C1 segment of cervical spinal cord (tissue), 14 donors: Measurements from ENCODE around the gene ZNF350.
"Not testable (repeated sequence)": the region's sequence is repeated elsewhere in the genome, so short reads cannot be mapped to it uniquely, and the experiment has no call there.

Source experiments
- DNase-seq, 14 donors: peaks; one replicate each; lab custom pipeline; 2025; lab: John Stamatoyannopoulos, UW

Gene ZNF350

DNA sequence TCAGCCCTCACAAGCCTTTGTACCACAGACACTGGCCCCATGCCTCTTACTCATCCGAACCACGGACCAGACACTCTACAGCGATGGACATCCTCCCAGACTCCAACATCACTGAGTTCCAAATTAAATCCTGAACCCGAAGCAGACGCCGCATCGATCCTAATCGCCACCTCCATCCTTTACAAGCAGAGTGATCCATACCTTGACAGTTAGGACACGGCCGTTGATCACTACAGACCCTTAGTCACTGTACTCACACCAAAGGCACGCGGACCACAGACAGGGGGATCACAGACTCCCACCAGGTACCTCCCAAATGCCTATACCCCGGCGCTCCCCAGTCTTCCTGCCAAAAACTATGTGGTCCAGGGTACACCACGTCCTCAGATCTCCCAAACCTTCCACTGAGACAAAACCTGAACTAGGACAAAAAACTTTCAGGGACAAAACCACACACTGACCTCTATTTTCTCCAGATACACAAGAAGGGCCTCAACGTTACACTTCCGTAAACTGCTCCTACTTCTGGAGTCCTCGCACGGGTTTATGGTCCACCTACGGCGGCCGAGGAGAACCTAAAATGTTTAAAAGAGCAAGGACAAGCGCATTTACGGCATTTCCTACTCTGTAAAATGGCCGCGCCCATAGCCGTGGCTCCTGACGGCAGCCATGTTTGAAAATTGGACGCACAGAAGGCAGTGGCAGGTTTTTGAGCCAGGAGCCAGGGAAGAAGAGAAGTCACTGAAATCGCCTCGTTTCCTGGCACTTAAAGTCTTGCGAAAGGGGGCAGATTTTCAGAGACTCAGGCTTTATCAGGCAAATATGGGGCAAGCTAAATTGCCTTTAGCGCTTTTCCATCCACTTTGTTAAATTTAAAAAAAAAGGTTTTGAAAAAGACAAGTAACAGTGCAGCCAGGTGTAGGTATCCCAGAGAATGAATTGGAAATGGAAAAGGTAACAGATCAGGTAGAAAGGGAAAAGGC, at the start of gene ZNF350:
Gene ZNF350 (minus strand): TSS at position 532 of the 983 bp plus-strand sequence. CDS start 12,480 bp downstream, outside the sequence.
- DNase-seq = peak; percentile 20 to 96 (median 90)

- no peak for DNase-seq
Observed at GRCh38 chr19:52034051-52034728, 47.5 kb upstream of the ZNF350 start.

DNA sequence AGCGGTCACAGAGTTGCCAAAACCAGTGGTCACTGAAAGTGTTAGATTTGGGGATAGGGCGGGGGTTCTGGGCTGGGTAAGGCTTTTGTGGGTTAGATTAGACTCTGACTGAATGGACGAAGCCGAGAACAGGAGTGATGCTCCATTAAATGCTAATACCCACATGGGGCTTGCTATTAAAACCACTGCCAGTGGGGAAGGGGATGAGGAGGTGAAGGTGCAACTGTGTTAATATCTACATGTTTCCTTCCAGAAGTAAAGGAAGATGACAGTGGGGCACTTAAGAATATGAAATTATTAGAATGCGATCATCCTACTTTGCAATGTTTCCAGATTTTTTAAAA, 42.1 kb upstream of the ZNF350 start:
- DNase-seq = no peak

DNA sequence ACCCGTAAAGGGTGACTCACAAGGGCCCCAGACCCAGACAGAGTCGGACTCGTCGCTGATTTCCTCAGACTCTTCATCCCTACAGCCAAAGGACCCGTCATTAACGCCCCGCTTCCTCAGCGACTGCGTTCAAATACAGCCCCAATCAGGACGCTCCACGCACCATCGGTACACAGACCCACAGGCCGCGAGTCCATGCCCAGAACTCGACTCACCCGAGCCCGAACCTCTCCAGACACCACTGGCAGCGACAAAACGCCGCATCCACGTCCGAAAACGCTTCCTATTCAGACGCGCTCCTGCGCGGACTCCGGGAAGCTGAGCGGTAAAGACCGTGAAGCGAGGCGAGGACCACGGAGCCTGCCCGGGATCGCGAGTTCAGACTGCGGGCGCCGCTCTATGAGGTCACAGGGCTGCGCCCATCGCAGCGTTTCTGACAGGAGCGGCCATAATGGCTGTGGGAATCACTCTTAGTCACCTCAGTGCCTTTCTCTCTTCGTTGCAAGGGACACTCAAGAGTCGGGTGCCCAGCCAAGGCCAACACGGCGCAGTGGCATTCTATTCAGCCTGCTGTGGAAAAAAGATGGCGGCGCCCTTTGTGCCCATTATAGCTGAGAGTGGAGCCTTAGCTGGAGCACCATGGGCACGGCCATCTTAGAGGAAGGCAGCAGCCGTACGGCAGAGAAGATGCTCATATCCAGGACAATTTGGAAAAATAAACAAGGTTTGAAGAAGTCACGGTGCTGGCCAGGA, 41.6 kb upstream of the ZNF350 start, which contains the start of gene ZNF614:
Gene ZNF614 (minus strand): TSS at position 353 of the 753 bp plus-strand sequence. CDS start 2,634 bp downstream, outside the sequence.
- DNase-seq = peak; percentile 53 to 98 (median 90)

DNA sequence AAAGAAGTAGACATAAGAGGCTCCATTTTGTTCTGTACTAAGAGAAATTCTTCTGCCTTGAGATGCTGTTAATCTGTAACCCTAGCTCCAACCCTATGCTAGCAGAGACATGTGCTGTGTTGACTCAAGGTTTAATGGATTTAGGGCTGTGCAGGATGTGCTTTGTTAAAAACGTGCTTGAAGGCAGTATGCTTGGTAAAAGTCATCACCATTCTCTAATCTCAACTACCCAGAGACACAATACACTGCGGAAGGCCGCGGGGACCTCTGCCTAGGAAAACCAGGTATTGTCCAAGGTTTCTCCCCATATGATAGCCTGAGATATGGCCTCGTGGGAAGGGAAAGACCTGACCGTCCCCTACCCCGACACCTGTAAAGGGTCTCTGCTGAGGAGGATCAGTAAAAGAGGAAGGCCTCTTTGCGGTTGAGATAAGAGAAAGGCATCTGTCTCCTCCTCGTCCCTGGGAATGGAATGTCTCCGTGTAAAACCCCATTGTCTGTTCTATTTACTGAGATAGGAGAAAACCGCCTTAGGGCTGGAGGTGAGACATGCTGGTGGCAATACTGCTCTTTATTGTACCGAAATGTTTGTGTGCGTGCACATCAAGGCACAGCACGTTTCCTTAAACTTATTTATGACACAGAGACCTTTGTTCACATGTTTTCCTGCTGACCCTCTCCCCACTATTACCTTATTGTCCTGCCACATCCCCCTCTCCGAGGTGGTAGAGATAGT, 39.8 kb upstream of the ZNF350 start:
- DNase-seq = not testable (repeated sequence)

DNA sequence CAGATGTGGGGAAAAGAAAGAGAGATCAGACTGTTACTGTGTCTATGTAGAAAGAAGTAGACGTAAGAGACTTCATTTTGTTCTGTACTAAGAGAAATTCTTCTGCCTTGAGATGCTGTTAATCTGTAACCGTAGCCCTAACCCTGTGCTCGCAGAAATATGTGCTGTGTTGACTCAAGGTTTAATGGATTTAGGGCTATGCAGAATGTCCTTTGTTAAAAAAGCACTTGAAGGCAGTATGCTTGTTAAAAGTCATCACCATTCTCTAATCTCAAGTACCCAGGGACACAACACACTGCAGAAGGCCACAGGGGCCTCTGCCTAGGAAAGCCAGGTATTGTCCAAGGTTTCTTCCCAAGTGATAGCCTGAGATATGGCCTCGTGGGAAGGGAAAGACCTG, 37.8 kb upstream of the ZNF350 start:
- not testable (repeated sequence) for DNase-seq

- DNase-seq = no peak
Observed at GRCh38 chr19:52022193-52022592, 35.6 kb upstream of the ZNF350 start.

GRCh38 chr19:52020506-52020905, 33.9 kb upstream of the ZNF350 start:
- DNase-seq = no peak

- DNase-seq = no peak
Observed at GRCh38 chr19:52010674-52011073, 24.0 kb upstream of the ZNF350 start.

DNA sequence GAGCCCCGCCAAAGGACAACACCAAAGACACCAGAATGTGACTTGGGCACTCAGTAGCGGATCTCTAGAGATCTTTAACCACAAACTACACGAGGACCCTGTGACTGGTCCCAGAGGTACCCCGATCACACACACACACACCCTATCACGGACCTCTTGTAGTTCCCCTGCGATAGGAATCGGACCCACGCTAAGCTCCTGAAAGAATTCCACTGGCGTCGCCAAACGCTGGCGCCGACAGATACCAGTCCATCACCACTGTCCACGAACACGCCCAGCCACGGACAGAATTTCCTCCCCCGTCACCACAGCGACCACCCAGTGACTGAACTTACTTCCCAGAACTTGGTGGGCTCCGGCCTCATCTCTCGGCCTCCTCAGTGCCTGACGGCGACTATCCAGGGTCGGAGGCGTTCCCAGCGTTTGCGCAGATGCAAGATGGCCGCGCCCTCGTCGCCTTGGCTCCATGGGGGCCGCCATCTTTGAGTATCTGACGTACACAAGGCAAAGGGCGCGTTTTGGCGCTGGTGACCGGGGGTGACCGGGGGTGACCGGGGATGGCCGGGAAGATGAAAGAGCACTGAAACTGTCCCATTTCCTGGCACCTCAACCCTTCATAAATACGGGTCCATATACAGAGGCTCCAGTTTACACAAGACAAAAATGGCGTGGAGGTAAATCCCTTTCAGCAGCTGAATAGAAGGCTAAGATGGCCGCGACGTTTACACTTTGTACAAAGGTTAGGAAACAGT, 21.3 kb upstream of the ZNF350 start, which contains the start of gene ZNF615:
Gene ZNF615 (minus strand): TSS at position 406 of the 752 bp plus-strand sequence. CDS start 4,500 bp downstream, outside the sequence.
- peak; percentile 19 to 92 (median 88) for DNase-seq

DNA sequence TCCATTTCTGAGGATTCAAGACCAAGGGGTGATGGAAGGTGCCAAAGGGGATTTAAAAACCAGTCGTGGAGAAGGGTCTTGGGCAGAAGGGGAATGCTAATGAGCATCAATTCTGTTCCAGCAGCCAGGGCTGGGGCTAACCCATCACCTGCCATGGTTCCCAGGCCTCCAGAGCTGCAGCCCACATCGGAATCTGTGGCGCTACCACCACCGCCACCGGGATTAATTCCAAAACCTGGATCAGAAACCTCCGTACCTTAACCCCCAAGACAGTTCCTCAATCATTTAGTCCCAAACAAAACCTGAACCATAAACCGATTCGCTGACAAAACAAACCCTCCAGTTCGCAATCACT, 20.8 kb upstream of the ZNF350 start:
- DNase-seq = peak in 3 of 14 donors; percentile 21 to 32 (median 24)

GRCh38 chr19:51994048-51994644, 7.5 kb upstream of the ZNF350 start:
- no peak for DNase-seq

DNA sequence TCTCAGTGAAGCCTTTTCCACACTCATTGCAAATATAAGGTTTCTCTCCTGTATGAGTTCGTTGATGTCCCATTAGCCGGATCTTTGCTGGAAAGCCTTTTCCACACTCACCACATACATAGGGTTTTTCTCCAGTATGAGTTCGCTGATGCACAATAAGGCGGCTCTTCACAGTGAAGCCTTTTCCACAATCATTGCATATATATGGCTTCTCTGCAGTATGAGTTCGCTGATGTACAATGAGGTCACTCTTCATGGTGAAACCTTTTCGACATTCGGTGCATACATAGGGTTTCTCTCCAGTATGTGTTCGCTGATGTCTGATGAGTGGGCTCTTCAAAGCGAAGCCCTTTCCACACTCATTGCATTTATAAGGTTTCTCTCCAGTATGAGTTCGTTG, 6.8 kb upstream of the ZNF350 start:
- no peak for DNase-seq

DNA sequence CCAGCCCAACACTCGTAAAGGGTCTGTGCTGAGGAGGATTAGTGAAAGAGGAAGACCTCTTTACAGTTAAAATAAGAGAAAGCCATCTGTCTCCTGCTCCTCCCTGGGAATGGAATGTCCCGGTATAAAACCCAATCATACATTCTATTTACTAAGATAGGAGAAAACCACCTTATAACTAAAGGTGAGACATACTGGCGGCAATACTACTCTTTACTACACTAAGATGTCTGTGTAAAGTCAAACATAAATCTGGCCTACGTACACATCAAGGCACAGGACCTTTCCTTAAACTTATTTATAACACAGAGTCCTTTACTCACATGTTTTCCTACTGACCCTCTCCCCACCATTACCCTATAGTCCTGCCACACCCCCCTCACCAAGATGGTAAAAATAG, 3.3 kb downstream of the ZNF350 start:
- no peak for DNase-seq

GRCh38 chr19:51980926-51981325, 5.7 kb downstream of the ZNF350 start:
- DNase-seq = not testable (repeated sequence)

DNA sequence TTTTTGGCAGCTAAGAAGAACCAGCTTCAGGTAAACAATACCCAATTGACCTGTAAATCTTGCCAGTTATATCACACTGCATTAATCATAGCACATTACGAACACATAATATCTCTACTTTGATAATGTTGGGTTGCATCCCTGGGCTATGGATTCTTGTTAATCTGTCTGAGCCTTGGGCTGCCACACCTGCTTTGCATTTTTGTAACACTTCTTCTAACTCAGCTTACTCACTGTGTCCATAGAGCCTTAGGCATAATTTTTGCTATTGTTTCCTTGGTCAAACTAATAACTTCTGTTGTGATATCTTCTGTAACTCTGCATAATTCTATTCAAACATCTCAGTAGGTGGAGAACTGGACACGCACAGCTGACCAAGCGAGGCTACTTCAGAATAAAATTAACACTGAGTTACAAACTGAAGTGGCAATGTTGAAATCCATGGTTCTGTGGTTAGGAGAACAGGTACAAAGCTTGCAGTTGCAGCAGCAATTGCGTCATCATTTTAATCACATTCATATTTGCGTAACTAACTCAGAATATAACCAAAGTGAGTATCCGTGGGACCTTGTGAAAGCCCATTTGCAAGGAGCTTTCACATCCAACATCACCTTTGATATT, 6.4 kb downstream of the ZNF350 start:
- no peak for DNase-seq

DNA sequence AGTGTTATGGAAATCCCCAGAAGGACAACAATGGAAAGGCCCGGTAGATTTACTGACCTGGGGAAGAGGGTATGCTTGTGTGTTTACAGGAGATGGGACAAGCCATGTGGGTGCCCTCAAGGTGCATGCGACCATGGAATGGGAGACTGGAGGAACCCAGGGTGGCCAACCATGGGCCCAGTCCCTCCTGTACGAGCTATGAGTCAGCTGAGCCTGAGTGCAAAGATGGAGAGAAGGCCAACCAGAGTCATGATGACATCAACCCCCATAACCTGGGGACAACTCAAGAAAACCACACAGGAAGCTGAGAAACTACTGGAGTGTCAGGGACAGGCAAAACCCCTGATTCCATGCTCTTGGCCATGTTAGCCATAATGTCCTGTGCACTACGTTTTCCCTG, 7.8 kb downstream of the ZNF350 start:
- DNase-seq = no peak

GRCh38 chr19:51977346-51977745, 9.3 kb downstream of the ZNF350 start:
- DNase-seq = no peak

GRCh38 chr19:51976852-51977251, 9.8 kb downstream of the ZNF350 start:
- no peak for DNase-seq
